ENCODE data around the gene HSD17B10.
"Not testable (repeated sequence)": the region's sequence is repeated elsewhere in the genome, so short reads cannot be mapped to it uniquely, and the experiment has no call there.

HSD17B10 gene

DNA sequence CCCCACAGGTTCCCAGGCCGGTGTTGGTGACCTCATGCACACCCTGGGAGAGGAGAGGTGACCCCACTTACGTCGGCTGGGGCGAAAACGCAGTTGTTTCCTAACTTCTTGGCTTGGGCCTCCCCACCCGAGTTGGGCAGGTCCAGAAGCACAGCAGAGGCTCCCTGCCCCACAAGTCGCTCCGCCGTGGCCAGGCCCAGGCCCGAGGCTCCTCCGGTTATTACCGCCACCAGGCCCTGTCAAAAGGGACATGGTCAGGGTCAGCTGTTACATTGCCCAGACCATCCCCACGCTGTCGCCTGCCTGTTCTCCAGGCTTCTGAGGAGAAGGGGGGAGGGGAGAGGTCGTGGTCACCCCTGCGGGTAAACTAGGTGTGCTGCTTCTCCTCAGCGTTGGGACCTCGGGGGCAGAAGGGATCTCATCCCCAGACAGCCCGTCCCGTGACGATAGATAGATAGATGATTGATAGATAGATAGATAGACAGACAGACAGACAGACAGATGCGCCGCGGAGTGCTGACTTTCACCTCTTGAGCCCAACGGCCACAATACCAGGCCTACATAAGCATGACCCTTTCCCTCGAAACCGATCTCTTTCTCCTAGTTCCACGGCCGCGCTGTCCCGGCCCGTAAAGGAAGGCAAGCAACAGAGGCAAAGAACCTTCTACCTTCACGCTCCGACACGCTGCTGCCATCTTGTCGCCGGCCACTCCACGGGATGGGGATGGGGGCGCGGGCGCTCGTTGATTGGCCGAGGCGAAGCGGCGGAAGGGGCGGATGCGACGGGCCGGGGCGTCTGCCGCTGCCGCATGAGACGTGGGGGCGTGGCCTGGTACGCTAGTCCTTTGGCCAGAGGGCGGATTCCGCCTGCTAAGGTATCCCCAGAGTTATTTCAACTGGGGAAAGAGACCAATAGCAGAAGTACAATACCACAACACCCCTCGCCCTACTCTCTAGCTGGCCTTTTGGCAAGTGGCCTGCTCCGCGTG is at the start of gene HSD17B10:
Gene HSD17B10 (minus strand): TSS at position 720 of the 989 bp plus-strand sequence. CDS start 25 bp downstream, at position 695.
- DNase-seq: peak; percentile 89

DNA sequence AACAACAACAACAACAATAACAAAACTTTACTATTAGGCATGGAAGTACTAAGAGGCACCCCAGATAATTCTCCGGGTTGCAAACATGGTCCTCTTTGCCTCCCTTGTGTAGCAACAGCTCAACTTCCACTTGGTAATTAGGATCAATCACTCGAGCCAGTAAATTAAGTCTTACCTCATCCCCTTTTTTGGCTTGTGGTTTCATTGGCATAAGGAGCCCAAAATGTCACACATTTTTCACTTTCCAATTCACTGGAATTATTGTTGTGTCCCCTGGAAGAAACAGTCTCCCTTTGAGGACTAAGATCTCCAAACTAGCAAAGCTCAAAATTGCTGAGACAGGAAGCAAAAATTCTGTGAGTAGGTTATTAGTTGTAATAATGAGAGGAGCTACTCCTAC is 49.2 kb upstream of the HSD17B10 start:
- no peak for DNase-seq

DNA sequence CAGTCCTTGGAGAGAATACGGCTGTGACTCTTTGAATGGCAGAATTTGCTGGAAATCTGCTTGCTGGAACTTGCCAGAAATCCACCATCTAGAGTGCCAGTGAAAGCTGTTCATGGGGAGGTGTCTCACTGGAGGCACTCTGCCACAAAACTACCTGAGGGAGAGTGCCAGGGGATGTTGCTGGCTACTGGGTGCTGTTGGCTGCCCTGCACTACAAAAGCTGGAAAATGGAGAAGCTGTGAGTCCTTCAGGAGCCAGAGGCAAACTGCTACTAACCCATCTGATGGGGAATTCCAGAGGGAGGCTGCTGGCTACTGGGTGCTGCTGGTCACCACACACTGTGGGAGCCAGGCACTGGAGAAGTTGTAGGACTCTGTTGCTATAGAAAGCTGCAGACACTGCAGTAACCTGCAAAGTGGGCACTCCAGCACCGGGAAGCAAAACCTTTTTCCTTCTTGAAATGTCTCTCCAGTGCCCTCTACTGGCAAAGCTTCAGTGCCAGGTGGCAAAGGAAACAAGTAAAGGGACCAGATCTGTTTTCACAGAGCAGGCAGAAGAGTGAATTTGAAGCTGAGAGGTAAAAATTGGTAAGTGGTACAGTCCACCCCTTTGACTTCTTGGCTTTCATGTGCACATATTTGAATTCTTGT is 47.8 kb upstream of the HSD17B10 start:
- peak; percentile 43 for DNase-seq

DNA sequence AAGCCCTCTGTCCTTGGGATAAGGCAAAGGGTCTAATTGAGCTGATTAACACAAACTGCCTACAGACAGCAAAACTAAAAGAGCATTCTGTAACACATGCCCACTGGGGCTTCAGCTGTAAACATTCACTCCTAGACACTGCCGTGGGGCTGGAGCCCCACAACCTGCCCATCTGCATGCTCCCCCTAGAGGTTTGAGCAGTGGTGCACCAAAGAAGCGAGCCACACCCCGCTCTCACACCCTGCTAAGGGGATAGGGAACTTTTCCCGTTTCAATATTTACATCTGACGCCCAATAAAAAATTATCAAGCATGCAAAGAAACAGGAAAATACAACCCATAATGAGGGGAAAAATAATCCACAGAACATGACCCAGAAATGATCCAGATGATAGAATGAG is 46.9 kb upstream of the HSD17B10 start:
- DNase-seq: no peak

DNA sequence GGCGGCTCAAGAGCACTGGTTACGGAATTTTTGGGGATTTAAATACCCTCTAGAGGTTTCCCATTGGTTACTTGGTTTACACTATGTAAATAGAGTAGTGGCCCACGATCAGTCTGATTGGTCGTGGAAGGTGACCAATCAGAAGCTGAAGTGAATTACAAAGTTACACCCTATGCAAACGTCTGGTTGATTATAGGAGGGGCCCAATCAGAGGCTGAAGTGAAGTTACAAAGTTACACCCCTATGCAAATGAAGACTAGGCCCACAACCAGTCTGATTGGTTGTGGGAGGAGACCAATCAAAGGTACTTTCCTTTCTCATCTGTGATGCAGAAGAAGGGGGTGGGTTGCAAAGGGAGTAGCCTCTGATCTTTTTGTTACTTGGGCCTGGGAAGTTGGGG is 45.1 kb upstream of the HSD17B10 start:
- no peak for DNase-seq

DNA sequence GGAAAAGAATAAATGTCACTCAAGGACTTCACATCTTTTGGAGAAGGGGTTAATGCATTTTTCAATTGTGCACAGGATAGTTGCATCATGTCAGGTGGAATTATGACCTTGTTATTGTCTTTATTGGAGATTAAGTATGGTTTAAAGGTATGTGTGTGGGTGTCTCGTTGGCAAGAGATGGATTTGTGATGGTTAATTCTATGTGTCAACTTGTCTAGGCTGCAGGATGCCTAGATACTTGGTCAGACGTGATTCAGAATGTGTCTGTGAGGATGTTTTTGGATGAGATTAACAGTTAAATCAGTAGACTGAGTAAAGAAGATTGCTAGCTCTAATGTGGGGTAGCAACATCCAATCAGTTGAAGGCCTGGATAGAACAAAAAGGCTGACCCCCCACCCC is 42.2 kb upstream of the HSD17B10 start:
- DNase-seq: no peak

DNA sequence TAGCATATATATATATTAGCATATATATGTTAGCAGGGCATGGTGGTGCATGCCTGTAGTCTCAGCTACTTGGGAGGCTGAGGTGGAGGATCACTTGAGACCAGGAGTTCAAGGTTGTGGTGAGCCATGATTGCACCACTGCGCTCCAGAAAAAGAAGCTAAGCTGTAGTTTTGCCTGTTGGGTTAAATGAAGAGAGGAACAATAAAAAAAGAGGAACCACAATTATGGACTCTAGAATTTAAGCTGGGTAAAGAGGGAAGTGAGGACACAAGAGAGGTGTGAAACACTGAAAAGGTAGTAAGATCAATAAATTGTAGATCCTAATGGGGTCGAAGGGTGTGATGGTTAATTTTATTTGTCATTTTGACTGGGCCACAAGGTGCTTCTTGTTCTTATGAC is 40.5 kb upstream of the HSD17B10 start:
- no peak for DNase-seq

DNA sequence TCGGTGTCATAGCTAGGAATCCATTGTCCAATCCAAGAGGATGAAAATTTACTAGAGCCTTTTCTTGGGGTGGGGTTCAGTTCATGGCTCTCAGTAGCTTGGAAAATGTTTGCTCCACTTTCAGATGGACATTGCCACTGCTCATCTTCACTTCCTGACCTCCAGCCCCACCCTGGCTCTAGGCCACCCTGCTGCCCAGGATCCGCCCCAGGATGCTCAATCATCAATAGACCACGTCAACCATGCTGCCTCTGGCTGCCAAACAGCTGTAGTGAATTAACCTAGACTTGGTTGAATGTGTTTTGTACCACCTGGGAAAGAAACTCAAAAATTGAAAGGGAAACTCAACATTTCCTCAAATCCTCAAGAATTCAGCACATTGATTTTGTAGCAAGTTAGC is 37.2 kb upstream of the HSD17B10 start:
- no peak for DNase-seq

DNA sequence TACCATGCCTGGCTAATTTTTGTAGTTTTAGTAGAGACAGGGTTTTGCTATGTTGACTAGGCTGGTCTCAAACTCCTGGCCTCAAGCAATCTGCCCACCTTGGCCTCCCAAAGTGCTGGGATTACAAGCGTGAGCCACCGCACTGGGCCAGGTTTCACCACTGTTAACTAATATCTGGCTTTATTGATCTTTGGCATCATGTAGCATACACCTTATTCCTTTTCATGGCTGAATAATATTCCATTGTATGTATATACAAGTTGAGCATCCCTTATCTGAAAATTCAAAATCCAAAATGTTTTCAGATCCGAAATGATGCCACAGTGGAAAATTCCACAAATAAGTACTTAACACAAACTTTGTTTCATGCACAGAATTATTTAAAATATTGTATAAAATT is 34.5 kb upstream of the HSD17B10 start:
- not testable (repeated sequence) for DNase-seq

DNA sequence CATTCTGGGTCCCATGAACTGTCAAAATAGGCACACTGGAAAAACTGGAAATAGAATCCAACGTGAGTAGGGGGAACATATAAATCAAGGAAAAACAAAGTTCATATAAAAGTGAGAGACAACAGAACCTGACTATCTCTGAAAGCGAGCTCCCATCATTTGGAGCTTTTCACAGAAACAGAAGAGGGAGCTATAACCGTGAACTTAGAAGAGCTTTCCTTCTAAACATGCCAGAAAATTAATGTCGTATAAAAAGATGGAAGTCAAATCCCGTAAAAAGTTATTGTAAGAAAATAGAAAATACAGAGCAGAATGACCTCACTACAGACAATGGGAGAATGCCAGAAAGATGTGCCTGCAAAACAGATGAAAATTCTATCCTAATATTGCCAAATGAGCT is 23.9 kb upstream of the HSD17B10 start:
- no peak for DNase-seq

DNA sequence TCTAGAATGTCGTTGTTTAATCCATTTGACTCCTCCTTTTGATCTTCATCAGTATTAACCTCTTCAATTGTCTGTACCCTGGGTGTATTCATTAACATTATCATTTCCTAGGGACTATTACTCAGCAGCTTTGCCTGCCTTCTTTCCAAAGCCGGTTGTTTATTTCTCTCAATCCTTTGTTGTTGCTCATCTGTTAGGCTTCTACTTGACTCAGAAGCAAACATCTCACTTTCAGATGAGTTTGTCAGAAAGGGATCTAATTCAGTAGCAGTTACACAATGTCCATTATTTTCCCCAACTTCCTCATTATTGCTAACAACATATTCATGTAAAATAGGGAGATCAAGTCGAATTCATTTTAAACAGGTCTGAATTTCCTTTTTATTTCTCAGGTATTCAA is 22.1 kb upstream of the HSD17B10 start:
- no peak for DNase-seq

DNA sequence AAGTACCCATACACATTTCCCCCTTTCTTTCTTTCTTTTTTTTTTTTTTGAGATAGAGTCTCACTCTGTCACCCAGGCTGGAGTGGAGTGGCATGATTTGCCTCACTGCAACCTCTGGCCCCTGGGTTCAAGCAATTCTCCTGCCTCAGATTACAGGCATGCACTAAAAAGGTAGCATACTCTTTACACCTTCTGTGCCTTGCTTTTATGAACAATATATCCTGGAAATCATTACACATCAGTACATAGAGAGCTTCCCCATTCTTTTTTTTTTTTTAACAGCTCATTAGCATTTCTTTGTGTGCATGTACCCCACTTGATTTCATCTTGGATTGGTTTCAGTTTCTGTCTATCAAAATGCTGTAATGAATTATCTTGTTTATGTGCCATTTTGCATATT is 18.6 kb upstream of the HSD17B10 start:
- DNase-seq: no peak

DNA sequence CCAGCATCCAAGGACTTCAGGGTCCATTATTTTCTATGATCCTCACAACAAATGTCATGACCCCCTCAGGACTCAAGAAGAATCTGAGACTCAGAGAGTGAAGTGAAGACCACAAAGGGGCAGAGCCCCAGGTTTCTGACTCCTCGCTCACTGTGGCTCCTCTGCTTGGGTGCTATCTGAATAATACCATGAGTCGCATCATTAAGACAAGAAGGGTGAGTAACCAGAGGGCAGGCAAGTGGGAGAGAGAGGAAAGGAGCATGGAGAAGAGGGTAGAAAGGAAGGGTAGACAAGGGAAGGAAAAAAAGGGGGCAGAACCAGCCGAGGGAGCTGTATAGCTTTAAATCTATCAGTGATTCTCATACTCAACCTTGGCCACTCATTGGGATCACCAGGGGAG is 15.5 kb upstream of the HSD17B10 start:
- no peak for DNase-seq

DNA sequence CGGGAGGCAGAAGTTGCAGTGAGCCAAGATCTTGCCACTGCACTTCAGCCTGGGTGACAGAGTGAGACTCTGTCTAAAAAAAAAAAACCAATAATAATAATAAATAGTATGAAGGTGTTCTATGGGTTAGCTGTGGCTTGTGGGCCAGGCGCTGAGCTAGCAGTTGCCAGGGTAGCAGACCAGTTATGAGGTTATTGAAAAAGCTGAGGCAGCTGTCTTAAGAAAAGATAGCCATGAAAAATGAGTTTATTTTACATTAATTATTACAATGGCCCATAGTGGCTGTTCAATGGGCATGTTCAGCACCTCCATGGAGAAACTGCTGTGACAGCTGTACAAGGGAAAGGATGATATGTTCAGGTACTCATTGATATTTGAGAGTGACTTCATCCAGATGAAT is 13.3 kb upstream of the HSD17B10 start:
- no peak for DNase-seq

DNA sequence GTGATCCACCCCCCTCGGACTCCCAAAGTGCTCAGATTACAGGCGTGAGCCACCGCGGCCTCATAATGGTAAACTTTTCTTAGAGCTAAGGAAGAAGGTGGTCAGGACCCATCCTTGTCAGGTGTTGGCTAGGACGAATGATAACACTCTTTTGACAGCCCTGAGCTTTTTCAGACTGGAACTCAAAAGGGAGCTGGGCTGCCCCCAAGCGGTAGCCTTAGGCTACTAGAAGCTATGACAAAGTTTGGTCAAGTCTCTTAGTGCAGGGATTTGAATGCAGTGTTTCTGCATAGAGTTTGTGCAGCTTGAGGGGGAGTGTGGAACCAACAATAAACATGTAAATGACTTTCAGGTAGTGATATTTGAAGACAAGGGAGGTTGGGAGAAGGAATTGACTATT is 11.8 kb upstream of the HSD17B10 start:
- DNase-seq: peak; percentile 43

DNA sequence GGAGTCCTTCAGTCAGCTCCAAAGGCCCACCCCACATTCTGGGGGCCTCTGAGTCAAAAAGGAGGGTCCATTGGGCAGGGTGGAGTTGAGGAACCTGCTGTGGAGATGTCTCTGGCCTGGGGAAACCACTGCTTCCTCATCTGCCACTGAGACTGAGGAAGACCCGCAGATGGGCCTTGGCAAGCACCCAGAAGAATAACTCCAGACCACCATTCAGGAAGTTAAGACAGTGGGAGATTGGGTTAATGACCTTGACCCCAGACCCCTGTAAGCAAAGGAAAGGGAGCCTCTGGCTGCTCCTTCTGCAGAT is 8.1 kb upstream of the HSD17B10 start:
- DNase-seq: no peak

DNA sequence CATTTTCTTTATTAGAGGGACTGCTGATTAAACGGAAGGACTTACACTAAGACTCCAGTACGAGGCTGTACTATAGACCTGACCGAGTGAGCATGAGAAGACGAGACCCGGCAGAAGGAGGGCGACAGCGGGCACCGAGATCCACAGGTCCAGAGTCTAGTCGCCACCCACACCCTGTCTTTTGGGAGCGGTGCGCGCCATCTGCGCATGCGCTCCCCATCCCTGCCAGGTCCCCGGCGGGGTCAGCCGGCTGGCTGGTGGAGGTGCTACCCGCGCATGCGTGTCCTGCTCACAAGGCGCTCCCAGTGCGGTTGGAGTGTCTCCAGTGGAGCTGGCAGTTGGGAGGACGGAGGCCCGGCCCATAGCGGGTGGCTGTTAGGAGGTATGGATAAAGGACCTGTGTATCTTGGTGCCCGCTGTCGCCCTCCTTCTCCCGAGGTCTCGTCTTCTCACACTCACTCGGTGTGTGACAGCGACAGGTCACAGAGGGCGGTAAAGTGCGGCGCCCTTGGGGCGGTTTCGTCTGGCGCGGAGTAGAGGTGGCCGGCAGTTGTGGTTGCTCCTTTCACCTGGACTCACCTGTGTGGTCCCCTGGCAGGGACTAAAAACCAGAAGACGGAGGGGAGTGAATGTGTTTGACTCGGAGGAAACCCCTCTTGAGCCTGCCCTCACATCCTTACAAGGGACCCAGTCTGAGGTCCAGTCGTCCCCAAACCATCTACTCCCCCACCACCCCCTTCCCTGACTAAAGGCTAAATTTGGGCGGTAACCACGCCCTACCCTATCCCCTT is 7.6 kb upstream of the HSD17B10 start:
- peak; percentile 80 for DNase-seq

DNA sequence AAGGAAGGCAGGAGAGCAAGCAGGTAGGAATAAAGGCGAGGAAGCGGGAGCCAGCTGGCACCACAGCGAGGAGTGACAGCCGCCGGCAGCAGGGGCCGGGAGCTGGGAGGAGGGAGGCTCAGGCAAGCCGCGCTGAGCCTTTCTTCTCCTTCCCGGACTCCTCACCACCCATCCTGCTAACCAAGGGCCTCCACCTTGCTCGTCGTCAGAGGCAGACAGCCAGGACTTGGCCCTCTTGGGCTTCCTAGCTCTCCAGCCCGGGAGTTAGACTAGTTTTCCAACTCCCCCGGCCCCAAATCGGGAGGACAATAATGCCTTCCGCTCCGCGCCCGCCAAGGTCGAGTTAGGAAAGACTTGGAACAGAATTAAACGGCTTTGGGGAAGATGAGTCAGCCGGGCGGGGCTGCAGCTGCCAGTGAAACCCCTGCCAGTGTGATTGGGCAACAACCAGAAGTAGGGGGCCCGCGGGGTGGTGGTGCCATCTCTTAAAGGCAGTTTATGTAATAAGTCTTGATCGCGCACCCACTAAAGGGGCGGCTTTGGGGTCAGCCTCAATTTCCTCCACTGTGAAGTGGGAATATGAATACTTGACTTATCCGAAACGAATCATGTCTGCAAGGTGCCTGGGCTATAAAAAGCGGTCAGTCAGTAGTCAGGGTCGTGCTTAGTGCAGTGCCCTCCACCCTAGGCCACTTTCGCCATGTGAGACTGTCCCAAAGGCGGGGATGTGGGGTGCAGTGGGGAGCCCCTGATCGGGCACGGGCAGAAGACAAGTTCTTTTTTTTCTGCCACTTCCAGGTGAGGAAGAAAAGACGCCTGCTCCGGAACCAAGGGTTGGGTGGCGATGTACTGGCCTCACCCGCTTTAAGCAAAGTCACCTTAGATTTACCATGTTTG is 6.7 kb upstream of the HSD17B10 start:
- peak; percentile 39 for DNase-seq

DNA sequence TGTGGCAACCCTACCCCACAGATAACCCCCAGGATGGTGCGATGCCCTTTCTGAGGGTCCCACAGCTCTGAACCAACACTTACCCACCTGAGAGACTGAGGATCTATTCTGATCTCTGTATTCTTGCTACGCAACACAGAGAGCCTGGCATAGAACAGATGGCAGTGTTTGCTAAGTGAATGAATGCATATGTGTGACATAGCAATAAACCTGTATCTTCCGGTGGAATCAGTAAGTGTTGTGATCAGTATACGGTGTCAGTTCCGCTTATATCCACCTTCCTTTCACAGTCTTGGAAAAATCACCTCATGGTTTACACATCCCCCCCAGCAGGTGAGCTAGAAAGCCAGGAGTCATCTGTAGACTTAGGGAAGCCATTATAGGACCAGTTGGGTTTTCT is 5.9 kb upstream of the HSD17B10 start:
- DNase-seq: no peak

DNA sequence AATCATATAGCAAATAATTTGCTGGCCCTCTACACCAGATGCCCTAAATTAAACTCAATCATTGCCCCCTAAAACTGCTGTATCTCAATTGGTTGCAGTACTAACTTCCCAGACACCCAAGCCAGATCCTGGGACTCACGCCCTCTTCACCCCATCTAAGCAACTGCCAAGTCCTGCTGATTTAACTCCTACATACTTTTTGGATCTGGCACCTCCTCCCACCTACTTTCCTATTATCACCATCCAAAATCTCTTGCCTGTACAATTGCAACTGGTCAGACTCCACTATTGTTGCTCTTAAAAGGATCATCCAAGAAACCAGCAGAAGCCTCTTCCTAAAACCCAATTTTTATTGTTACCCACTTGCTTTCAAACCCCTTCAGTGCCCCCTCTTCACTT is 4.7 kb upstream of the HSD17B10 start:
- DNase-seq: no peak

DNA sequence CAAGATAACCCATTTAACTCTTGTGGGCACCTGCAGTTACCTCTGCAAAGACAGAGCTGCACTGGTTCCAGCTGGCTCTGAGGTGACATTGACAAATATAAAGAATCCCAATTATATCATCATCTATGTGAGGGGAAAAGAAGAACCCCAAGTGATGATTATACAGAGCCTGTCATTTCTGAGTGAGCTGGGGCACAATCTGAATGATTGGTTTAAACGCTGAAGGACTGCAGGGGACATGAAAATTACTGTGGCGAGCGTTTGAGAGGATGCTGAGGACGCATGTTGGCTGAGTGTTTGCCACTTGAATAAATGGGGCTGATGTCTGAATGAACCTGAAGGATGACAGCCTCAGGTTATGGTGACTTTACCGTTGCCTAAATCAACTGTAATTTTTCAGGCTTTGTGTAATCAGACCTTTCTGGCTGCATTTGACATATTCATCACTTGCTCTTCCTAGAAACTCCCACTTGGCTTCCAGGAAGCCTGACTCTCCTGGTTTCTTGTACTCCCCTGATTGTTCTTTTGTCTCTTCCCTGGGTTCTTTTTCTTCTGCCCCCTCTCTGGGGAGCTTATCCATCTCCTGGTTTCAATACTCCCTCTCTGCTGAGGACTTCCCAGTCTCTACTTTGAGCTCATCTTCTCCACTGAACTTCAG is 4.1 kb upstream of the HSD17B10 start:
- DNase-seq: no peak

DNA sequence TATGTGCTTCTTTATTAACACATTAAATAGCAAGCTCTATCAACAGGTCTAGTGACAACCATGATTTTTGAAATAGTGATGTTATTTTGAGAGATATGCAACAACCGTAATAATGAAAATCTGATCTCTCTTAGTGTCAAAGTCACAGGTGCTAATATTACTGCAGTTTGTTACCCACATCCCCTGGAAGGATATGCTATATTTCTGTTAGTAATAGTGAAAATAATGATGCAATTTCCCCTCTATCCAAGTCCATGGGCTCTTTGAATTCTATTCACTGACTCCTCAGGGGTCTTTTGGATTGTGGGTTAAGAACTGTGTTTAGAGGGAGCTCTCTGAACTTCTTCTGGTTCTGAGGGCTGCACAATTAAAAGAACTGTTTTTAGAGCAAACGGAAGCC is 3.0 kb upstream of the HSD17B10 start:
- no peak for DNase-seq

All from activated CD4-positive, CD25-positive, alpha-beta regulatory T cell treated with anti-CD3 and anti-CD28 coated beads, Interleukin-2, amount 50 U/mL, for 72 hours (primary cell).